Neural cell (in vitro differentiated cells): Measurements from ENCODE around the gene PCNX1.

Source experiments
- EP300 ChIP-seq: fragments of 450-650 bp; conservative IDR thresholded peaks from 2 replicates; pipeline ENCODE4 v1.6.1; 2014; ENCODE audit warnings: antibody characterized with exemption, mild to moderate bottlenecking, moderate library complexity; ENCODE audit not compliant: poor library complexity, severe bottlenecking
- EZH2 ChIP-seq: fragments of 200-600, 300-800 bp; shearing (Covaris generic), sonication (generic); IDR thresholded peaks from 2 replicates; pipeline ENCODE4 v1.6.1; 2014; ENCODE audit warnings: antibody characterized with exemption, low read length, borderline replicate concordance, mild to moderate bottlenecking; ENCODE audit not compliant: insufficient read depth, poor library complexity, severe bottlenecking
- SMC3 ChIP-seq: fragments of 450-650 bp; conservative IDR thresholded peaks from 2 replicates; pipeline ENCODE4 v1.6.1; 2014; ENCODE audit warnings: antibody characterized with exemption, mild to moderate bottlenecking, moderate library complexity; ENCODE audit not compliant: poor library complexity
- TAF1 ChIP-seq: IDR thresholded peaks from 2 replicates; pipeline ENCODE4 v1.6.1; 2012; ENCODE audit warnings: low read depth
- TF ChIP-seq, protein P1 (sequence below): fragments of 450-650 bp; IDR thresholded peaks from 2 replicates; pipeline ENCODE4 v1.5.1; 2014; ENCODE audit warnings: antibody characterized with exemption, mild to moderate bottlenecking, moderate library complexity; ENCODE audit not compliant: poor library complexity, severe bottlenecking

DNA sequence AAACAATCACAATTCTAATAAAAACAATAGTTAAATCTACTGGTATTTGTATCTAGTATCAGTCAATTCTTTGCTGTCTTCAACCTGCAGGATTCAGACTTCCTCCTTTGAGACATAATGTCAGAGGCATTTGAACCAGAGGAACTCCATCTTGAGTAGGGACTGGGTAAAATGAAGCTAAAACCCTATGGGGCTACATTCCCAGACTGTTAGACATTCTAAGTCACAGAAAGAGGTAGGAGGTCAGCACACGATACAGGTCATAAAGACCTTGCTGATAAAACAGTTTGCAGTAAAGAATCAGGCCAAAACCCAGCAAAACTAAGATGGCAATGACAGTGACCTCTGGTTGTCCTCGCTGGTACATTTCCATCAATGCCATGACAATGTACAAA lies 49.8 kb upstream of the PCNX1 start:
- TF ChIP-seq, protein P1, sequence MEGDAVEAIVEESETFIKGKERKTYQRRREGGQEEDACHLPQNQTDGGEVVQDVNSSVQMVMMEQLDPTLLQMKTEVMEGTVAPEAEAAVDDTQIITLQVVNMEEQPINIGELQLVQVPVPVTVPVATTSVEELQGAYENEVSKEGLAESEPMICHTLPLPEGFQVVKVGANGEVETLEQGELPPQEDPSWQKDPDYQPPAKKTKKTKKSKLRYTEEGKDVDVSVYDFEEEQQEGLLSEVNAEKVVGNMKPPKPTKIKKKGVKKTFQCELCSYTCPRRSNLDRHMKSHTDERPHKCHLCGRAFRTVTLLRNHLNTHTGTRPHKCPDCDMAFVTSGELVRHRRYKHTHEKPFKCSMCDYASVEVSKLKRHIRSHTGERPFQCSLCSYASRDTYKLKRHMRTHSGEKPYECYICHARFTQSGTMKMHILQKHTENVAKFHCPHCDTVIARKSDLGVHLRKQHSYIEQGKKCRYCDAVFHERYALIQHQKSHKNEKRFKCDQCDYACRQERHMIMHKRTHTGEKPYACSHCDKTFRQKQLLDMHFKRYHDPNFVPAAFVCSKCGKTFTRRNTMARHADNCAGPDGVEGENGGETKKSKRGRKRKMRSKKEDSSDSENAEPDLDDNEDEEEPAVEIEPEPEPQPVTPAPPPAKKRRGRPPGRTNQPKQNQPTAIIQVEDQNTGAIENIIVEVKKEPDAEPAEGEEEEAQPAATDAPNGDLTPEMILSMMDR: no peak
- TF ChIP-seq EP300: no peak
- no peak for TF ChIP-seq EZH2
- TF ChIP-seq SMC3: no peak
- no peak for TF ChIP-seq TAF1
